ENCODE data around the gene NOD2. TPM values are rescaled to one million over a fixed set of nuclear protein-coding genes. Genes with fewer than 3 reads are reported as not detected.

Gene NOD2
- total RNA-seq, 1 experiment from 2014 or later, result 0.07 TPM

DNA sequence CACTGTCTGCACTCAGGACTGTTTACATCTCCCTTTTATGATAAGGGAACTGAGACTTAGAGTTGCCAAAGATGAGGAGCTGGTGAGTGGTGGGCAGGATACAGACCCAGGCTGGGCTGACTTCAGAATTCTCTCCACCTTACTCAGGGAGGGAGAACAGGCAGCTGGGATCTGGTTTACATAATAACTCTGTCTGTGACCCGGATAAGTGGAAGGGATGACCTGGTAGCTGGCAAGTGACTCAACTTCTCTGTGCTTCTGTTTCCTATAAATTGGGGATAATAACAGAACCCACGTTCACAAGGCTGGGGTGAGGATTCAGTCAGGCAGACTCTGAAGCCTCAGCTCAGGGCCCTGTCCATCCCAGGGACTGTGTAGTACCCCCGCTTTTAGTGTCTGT lies 14.9 kb upstream of the NOD2 start:
- no peaks in the 10 kb centered on the region for H3K36me3 ChIP-seq (ENCODE audit: low read depth, low read length)
- no peaks in the 10 kb centered on the region for H3K9me3 ChIP-seq (ENCODE audit: low read length)
- intact Hi-C loops (cut with micrococcal nuclease), result no loop called here
- no peak overlapping the region for H3K4me3 ChIP-seq (ENCODE audit: low read length)
- no peak overlapping the region for H3K9ac ChIP-seq (ENCODE audit: low read length)
- no peaks in the 10 kb centered on the region for H3K79me2 ChIP-seq (ENCODE audit: low read length)
- H3K27ac ChIP-seq (ENCODE audit: low read length), result no peak overlapping the region
- TF ChIP-seq EZH2 (IDR thresholded peaks at IDR 0.05; ENCODE audit: low read length, unreplicated experiment) (no peak), EZH2phosphoT487 (IDR thresholded peaks at IDR 0.05; ENCODE audit: borderline replicate concordance, low read length) (no peak)
- TF ChIP-seq, protein P1, sequence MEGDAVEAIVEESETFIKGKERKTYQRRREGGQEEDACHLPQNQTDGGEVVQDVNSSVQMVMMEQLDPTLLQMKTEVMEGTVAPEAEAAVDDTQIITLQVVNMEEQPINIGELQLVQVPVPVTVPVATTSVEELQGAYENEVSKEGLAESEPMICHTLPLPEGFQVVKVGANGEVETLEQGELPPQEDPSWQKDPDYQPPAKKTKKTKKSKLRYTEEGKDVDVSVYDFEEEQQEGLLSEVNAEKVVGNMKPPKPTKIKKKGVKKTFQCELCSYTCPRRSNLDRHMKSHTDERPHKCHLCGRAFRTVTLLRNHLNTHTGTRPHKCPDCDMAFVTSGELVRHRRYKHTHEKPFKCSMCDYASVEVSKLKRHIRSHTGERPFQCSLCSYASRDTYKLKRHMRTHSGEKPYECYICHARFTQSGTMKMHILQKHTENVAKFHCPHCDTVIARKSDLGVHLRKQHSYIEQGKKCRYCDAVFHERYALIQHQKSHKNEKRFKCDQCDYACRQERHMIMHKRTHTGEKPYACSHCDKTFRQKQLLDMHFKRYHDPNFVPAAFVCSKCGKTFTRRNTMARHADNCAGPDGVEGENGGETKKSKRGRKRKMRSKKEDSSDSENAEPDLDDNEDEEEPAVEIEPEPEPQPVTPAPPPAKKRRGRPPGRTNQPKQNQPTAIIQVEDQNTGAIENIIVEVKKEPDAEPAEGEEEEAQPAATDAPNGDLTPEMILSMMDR (conservative IDR thresholded peaks at IDR 0.05; ENCODE audit: low read depth, low read length), result no peak
- ChIA-PET CTCF (no interaction called here), POLR2A (ENCODE audit: unreplicated experiment) (no interaction called here)
- H2AFZ ChIP-seq (ENCODE audit: low read length), result no peak overlapping the region
- H3F3A ChIP-seq (ENCODE audit: low read length, unreplicated experiment), result no peaks in the 10 kb centered on the region
- no peaks in the 10 kb centered on the region for H3K27me3 ChIP-seq (ENCODE audit: low read length)
- H4K20me1 ChIP-seq (ENCODE audit: low read length), result no peaks in the 10 kb centered on the region
- H3K4me1 ChIP-seq (ENCODE audit: insufficient read depth, low read length), result no peaks in the 10 kb centered on the region
- no peak overlapping the region for H3K4me2 ChIP-seq (ENCODE audit: low read length)
- no peak for DNase-seq
- BruUV-seq (replicated peaks), result no TSS peak
- no peaks in the 10 kb centered on the region for H3K9me2 ChIP-seq (replicated peaks; ENCODE audit: low read length)
- ATAC-seq, result no peak

DNA sequence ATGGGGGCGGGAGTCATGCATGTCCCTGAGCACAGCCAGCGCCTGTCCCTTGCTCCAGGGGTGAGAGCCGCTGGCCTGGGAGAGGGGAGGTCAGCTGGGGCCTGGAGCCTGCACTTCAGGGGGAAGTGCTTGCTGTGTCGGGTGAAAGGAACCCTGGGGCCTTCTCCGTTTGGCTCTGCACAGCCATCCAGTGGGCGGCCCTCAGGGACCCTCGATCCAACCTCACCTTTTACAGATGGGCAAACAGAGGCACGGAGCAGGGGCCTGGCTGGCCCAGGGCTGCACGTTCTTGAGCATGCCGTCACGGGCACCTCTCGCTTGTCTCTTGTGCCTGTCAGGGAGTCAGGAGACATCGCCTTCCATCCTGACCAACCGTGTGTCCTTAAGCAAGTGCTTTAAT lies 14.1 kb upstream of the NOD2 start:
- ChIA-PET CTCF (no interaction called here), POLR2A (ENCODE audit: unreplicated experiment) (no interaction called here)
- no peaks in the 10 kb centered on the region for H3K4me1 ChIP-seq (ENCODE audit: insufficient read depth, low read length)
- no peak overlapping the region for H3K4me2 ChIP-seq (ENCODE audit: low read length)
- no peaks in the 10 kb centered on the region for H3F3A ChIP-seq (ENCODE audit: low read length, unreplicated experiment)
- no peaks in the 10 kb centered on the region for H3K79me2 ChIP-seq (ENCODE audit: low read length)
- H3K27me3 ChIP-seq (ENCODE audit: low read length), result no peaks in the 10 kb centered on the region
- H3K4me3 ChIP-seq (ENCODE audit: low read length), result no peak overlapping the region
- DNase-seq (no peak), ATAC-seq (no peak)
- no peaks in the 10 kb centered on the region for H3K36me3 ChIP-seq (ENCODE audit: low read depth, low read length)
- no peak overlapping the region for H3K27ac ChIP-seq (ENCODE audit: low read length)
- no peaks in the 10 kb centered on the region for H3K9me3 ChIP-seq (ENCODE audit: low read length)
- intact Hi-C loops (cut with micrococcal nuclease), result no loop called here
- no peak overlapping the region for H3K9ac ChIP-seq (ENCODE audit: low read length)
- no peak overlapping the region for H2AFZ ChIP-seq (ENCODE audit: low read length)
- no peaks in the 10 kb centered on the region for H4K20me1 ChIP-seq (ENCODE audit: low read length)
- no peak for TF ChIP-seq EZH2 (IDR thresholded peaks at IDR 0.05; ENCODE audit: low read length, unreplicated experiment)
- TF ChIP-seq, protein P1 (conservative IDR thresholded peaks at IDR 0.05; ENCODE audit: low read depth, low read length), result no peak
- no TSS peak for BruUV-seq (replicated peaks)
- no peaks in the 10 kb centered on the region for H3K9me2 ChIP-seq (replicated peaks; ENCODE audit: low read length)

DNA sequence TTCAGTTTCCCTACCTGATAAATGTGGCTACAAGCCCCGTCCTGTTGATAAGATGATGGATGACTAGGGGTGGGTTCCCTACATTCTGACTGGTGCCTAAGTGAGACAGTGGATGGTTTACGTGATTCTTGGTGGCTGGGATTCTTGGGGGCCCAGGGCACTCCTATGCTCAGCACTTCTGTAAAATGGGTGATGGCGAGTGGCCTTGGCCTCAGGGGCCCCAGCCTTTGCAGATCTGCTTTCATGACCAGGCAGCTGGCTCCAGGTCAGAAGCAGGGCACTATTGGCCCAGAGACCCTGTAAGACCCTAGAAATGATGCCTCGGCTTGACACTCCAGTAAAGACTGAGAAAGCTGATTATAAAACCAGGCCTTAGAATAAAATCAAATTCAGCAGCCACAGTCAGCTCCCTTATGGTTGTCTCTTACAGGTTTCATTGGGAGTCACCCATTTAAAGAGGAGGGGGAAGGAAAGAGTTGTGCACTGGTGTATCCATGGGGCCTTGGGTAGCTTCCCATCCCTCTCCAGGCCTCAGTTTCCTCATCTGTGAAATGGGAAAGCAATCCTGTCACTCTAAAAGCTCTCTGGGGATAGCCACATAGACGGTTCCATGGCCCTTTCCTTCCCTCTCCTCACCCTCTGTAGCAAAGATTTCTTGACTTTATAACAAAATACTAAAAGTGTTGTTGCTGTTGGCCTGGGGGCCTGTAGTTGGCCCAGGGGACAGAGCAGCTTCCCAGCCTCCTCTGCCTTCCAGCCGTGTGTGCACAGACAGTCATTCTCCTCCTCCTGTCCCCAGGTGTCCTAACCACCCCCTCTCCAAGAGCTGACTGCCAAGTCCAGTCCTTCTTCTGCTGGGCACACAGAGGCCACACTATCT lies 13.5 kb upstream of the NOD2 start:
- Histone ChIP-seq H2AFZ (ENCODE audit: low read length) (no peak overlapping the region), H3K9me2 (replicated peaks; ENCODE audit: low read length) (no peaks in the 10 kb centered on the region), H3K79me2 (ENCODE audit: low read length) (no peaks in the 10 kb centered on the region), H3K27ac (ENCODE audit: low read length) (no peak overlapping the region), H3K4me3 (ENCODE audit: low read length) (no peak overlapping the region), H3K36me3 (ENCODE audit: low read depth, low read length) (no peaks in the 10 kb centered on the region), H3K4me1 (ENCODE audit: insufficient read depth, low read length) (no peaks in the 10 kb centered on the region), H3K9ac (ENCODE audit: low read length) (no peak overlapping the region), H3K9me3 (ENCODE audit: low read length) (no peaks in the 10 kb centered on the region), H3K27me3 (ENCODE audit: low read length) (no peaks in the 10 kb centered on the region), H4K20me1 (ENCODE audit: low read length) (no peaks in the 10 kb centered on the region), H3F3A (ENCODE audit: low read length, unreplicated experiment) (no peaks in the 10 kb centered on the region), H3K4me2 (ENCODE audit: low read length) (no peak overlapping the region)
- no TSS peak for BruUV-seq (replicated peaks)
- POLR2A ChIA-PET (ENCODE audit: unreplicated experiment), result no interaction called here
- CTCF ChIA-PET, result no interaction called here
- ATAC-seq (no peak), DNase-seq (no peak)
- intact Hi-C loops (cut with micrococcal nuclease), result no loop called here
- TF ChIP-seq EZH2 (IDR thresholded peaks at IDR 0.05; ENCODE audit: low read length, unreplicated experiment) (no peak), EZH2phosphoT487 (IDR thresholded peaks at IDR 0.05; ENCODE audit: borderline replicate concordance, low read length) (no peak)
- TF ChIP-seq, protein P1 (conservative IDR thresholded peaks at IDR 0.05; ENCODE audit: low read depth, low read length), result no peak

Measured in PC-3 (cell line).